Embryonic facial prominence (tissue), 1 donor: ENCODE data around the gene SZT2.

ENCODE experiments used
- DNase-seq: peaks from one replicate; pipeline ENCODE4 v3.0.0-alpha.2; 2016; ENCODE audit errors: extremely low spot score

SZT2 gene

DNA sequence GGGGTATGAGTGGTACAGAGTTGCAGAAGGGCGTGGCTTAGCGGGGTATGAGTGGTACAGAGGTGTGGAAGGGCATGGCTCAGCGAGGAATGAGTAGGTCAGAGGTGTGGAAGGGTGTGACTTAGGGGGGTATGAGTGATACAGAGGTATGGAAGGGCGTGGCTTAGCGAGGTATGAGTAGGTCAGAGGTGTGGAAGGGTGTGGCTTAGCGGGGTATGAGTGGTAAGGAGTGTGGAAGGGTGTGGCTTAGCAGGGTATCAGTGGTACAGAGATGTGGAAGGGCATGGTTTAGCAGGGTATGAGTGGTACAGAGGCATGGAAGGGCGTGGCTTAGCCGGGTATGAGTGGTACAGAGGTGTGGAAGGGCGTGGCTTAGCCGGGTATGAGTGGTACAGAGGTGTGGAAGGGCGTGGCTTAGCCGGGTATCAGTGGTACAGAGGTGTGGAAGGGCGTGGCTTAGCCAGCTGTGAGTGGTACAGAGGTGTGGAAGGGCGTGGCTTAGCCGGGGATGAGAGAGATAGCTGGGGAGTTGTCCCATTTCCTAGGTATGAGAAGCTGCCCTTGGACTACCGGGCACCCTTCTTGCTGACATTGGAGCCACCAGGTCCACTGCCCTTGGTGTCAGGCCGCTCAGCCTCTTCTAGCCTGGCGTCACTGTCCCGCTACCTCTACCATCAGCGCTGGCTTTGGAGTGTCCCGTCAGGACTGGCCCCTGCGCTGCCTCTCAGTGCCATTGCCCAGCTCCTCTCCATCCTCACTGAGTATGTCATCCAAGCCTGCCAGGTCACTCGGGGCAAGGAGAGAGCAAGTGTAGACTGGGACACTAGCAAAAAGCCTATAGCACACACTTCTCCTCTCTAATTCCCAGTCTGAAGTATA lies 34.2 kb downstream of the SZT2 start:
- DNase-seq: no peak

DNA sequence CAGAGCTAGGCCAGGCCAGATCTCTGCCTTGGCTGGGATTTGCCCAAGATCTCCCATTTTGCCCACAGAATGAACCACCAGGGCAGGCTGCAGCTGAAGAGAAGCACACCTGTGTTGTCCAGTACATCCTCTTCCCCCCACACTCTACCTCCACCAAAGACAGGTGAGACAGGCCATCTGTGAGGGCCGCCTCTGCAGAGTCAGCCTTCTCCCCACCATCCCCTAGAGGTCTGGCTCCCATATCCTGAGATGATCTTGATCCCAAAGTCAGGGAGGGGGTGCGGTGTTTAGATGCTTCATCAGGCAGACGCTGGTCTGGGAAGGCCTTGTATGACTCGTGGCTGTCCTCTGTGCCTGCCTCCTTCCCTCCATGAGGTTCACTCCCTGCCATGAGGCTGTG lies 35.3 kb downstream of the SZT2 start:
- no peak for DNase-seq

DNA sequence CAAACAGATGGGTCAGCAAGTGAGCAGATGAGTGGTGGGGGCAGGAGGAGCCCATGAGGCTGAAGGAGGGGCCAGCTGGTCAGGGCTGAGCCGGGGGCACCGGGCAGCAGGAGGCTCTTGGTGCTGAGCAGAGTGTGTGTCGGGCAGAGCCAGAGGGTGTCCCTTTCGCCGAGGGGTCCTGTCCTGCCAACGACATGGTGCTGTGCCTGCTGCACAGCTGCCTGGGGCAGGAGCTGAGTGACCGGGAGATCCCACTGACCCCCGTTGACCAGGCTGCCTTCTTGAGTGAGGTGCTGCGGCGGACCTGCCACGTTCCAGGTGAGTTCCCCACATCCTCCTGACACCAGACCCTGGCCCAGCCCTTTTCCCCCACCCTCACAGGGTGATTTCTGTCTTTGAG lies 36.5 kb downstream of the SZT2 start:
- DNase-seq: no peak

DNA sequence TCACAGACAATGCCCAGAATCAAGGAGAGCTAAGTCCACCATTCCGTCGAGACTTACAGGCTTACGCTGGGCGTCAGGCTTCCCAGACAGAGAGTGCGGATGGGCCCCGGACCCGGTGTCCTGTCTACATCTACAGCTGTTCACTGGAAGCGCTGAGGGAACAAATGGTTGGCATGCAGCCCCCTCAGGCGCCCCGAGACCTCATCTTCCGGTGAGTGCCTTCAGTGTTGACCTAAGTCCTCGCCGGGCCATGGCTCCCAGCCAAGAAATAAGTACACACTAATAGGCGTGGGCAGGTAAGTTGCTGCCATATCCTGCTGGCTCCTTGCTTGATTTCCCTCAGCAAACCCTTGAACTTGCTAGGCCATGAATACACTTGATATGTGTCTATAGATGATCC lies 37.8 kb downstream of the SZT2 start:
- no peak for DNase-seq

DNA sequence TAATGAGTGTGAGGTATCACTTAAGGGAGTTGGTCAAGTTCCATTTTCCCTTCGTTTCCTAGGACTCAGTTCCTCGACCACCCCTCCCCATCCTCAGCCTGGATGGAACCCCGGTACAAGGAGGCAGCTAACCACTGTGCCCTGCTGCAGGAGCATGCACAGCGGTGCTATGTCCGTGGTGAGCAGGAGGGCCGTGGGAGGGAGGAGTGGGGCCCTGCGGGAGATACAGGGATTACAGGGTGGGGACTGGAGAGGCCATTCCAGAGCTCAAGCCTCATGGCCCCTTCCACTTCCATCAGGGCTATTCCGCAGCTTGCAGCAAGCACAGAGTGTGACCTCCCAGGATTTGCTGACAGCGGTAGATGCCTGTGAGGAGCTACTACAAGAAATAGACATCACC lies 38.2 kb downstream of the SZT2 start:
- no peak for DNase-seq

DNA sequence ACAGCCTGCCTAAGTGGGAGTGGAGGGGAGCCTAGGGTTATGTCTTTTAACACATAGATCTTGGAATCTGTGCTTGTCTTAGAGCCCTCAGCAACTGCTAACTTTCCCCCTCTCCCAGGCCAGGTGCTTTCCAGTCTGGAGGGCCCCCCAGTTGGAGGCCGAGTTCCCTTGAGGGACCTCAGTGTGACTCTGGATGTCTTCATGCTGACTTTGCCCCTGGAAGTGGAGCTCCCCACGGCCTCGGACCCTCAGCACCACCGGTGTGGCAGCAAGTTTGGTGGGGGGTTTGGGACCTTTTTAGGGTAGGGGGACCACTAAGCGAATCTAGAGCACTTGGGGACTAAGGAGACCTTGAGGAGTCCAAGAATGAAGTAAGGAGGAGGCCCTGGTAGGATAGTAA lies 41.1 kb downstream of the SZT2 start:
- DNase-seq: no peak

DNA sequence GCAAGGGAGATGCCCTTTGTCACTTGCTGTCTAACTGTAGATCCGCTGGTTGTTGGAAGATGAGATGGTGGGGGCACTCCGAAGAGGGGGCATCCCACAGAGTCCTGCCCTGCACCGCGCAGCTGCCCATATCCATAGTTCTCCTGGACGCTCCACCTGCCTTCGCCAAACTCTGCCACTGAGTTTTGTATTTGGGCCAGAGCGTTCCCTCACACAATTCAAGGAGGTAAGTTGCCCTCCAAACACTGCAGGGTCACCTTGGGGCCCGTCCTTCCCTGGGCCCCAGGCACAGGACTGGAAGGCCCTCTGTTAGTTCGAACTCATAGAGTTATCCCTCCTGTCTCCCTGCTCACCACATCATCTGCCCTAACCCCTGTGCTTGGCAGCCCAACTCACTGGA lies 42.0 kb downstream of the SZT2 start:
- no peak for DNase-seq

DNA sequence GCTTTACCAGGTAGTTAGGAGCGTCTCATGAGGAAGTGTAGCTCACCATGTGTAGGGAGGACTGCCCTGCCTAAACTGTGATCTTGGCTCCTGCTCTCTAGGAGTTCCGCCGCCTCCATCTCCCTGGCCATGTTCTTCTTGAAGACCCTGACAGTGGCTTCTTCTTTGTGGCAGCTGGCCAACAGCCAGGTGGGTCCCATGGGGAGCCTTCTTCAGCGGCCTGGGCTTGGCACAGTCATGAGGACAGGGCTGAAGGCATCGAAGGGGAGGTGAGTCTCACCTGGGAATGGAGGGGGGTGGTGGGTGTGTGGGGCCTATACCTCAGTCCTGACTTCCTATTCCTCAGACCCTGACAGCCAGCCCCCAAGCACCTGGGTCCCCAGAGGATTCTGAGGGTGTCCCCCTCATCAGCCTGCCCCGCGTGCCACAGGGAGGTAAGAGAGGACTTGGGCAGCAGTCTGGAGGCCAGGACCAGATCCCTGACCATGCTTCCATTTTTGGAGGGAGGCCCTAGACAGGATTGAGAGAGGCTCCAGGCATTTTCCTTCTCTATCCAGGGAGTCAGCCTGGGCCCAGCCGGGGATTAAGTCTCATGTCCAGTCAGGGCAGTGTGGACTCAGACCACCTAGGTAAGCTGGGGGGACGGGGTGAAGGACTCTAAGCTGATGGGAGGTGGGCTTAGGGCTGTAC lies 42.6 kb downstream of the SZT2 start:
- no peak for DNase-seq

DNA sequence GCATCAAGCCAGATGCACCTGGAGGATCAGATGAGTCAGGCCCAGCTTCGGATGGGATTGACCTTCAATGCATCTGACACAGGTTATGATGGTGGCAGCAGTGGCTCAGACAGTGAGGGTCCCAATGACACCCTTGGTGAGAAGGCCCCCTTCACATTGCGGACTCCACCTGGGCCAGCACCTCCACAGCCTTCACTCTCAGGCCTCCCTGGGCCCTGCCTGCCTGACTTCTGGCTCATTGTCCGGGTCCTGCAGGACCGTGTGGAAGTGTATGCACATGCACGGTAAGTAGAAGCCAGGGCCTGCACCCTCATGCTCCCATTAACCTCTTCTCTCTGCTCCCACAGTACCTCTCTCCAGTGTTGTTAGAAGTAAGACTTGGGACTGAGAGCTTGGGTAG lies 43.2 kb downstream of the SZT2 start:
- no peak for DNase-seq

DNA sequence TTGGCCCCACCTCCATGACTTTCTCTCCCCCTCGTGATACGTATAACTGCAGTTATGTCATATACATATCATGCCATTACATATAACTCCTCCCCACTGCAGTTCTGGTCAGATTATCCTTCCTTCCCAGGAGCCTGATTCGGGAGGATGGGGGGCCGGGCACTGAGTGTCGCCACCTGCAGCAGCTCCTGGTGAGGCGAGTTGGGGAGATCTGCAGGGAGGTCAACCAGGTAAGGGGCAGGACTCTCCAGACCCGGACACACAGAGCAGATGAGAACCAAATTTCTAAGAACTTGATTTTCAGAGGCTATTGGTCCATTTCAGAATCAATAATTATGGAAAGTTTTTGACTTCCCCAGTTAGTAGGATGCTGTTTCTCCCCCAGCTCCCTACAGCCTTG lies 44.6 kb downstream of the SZT2 start:
- no peak for DNase-seq

DNA sequence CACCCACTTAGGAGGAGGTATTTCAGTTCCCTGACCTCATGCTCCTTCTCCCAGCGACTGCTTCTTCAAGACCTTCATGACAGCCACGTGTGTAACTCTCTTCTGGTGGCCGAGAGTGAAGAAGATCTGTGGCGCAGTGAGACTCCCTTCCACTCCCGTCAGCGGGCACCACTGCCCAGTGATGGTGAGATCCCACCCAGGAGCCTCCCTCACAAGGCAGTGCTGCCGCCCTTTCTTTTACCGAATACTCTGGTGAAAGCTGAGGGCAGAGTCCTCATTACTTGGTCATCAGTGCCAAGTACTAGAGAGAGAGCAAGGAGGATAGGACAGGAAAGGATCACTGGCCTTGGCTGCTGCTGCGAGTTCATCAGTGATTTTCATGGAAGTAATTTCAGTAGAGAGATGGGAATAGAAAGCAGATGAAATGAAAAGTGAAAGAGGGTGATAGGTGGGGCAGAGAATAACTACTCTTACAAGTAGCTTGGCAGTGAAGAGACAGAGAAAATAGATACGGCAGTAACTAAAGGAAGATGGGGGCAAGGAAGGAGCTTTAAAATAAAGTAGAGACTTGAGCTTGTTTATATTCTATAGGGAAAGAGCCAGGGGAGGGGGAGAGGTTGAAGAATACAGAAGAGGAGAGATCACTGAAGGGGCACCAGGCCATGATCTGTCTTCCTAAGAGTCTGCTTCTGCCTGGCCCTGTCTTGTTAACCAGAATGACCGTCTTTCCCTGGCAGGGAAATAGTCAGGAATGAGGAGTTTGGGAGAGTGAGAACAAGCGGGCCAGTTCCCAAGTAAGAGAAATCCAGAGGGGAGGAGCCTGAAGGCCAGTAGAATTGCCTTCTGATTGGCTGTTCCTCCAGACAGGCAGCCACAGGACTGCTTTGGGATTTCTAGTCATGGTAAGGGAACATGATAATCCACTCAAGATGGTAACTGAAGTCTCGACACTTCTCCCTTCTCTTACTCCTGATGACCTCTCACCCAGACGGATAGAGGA lies 45.7 kb downstream of the SZT2 start:
- DNase-seq: no peak

DNA sequence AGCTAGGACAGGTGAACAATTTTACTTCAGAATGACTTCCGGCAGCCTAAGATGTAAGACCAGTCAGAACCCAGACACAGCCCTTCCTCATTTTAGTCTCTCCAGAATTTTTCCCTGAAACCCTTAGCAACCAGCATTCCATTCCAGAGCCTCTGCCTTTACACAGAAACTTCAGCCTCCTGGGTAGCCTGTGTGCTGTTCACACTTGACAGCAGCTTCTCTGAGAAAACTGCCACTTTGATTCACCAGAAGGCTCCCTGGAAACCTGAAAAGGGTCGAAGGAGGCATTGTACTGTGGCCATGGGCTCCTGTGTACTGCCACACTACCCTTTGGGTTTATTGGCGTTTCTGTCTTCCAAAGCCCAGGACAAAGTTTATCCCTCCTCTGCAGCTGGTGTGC lies 46.7 kb downstream of the SZT2 start:
- no peak for DNase-seq

DNA sequence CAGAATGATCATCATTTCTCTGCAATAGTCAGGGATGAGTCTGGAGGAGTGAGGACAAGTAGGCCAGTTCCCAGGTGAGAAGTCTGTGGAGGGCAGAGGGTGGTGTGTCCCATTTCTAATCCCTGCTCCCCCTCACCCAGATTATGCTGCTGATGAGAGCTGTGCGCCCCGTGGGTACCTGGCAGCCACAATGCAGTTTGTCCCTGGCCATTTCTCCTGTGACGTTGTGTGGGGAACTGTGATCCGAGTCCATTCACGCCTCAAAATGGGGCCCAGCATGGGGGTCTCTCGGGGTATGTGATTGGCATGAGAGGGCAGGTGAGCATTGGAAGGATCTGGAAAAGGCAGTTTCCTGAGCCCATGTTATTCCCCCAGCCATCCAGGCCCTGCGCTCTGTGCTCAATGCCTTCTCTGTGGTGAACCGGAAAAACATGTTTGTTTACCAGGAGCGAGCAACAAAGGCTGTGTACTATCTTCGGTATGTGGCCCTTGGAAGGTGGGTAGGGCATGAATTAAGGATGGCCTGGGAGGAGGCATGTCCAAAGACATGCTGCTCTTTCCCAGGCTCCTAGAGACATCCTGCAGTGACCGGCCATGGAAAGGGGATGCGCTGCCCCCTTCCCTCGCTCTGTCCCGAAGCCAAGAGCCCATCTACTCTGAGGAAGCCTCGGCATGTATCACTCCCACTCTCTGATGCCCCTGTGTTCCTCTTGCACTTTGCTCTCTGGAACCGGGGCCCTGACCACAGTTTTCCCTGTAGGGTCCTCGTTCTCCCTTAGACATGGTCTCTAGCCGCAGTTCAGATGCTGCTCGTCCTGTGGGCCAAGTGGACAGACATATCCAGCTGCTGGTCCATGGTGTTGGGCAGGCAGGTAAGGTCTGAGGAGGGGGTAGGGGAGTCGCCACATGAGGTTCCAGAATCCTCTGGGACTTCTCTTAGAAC lies 47.6 kb downstream of the SZT2 start:
- no peak for DNase-seq

DNA sequence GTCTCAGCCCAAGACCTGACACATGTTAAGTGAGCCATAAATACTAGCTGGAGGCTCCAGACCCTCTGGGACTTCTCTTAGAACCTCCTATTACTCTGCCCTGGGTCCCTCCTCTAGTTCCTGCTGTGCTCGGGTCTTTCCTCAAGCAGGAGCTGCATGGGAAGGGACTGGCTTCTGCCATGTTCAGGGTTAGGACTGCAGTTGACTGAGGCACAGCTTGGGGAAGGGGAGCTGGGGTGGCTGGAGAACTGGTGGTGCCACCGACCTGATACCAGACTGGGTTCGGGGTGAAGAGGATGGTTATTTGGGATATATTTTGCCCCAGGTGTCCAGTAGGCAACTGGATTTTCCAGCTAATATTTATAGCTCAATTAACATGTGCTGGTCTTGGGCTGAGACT lies 48.3 kb downstream of the SZT2 start:
- DNase-seq: no peak

DNA sequence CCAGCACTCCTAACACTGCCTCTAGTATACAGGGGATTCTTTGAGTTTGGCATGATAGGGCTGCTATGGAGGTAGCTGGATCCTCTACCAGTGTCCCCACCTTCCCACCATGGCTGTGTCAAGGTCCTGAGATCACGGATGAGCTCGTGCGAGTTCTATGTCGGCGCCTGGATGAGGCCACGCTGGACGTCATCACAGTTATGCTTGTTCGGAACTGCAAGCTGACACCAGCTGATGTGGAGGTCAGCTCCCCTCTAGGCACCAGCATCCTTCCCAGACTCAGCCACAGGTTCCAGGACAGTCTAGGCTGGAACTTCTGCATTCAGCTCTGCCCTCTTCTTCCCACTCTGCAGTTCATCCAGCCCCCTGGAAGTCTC lies 48.9 kb downstream of the SZT2 start:
- DNase-seq: no peak

DNA sequence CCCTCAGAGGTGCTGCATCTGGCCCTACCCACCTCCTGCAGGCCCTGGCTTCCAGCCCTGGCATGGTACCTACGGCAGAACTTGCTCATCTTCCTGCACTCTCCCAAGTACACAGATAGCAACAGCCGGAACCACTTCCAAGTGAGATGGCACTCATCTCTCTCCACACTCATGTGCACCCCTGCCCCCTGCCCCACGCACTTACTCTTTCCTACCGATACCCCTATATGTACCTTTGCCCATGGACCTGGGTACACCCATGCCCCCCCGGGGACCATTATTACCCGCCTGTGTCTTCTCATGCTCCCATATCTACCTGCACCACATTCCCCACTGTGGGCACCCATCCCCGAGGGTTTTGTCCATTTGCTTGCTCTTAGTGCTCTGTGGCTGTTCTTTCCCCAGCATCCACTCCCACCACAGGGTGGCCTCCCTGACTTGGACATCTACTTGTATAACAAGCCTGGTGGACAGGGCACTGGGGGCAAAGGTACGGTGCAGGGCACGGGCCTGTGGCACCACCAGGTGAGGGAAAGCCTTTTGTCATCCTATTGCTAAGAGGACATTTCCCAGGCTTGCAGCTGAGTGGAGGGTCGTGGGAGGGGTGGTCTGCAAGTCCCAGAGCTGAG lies 49.4 kb downstream of the SZT2 start:
- no peak for DNase-seq

DNA sequence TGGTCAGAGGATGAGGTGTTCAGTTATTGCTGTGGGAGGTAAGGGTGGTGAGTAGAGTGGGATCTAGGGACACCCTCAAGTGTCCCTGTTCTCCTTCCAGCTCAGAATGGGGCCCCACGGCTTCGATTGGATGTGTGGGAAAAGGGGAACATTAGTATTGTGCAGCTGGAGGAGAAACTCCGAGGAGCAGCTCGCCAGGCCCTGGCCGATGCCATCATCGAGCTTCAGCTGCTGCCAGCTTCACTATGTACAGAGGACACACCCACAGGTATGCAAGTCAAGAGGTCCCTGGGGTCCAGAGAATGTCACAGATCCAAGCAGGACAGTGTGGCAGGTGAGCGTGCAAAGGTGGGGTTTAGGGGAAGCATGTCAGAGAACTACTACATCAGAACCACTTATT lies 50.1 kb downstream of the SZT2 start:
- no peak for DNase-seq

DNA sequence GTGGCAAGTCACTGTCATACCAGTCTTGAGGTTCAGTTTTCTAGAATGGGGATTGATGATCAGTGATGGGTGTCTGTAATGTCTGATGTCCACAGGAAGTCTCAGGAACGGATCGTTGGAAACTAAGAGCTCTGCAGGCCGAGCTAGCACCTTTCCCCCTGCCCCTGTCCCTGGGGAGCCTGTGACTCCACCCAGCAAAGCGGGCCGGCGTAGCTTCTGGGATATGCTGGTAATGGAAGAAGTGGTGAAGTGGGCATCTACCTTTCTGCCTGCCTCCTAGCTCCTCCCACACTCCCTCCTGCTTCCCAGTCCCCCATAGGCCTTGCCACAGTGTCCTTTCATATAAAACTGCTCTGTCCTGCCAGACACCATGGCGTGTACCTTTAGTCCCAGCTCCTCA lies 50.7 kb downstream of the SZT2 start:
- DNase-seq: no peak

DNA sequence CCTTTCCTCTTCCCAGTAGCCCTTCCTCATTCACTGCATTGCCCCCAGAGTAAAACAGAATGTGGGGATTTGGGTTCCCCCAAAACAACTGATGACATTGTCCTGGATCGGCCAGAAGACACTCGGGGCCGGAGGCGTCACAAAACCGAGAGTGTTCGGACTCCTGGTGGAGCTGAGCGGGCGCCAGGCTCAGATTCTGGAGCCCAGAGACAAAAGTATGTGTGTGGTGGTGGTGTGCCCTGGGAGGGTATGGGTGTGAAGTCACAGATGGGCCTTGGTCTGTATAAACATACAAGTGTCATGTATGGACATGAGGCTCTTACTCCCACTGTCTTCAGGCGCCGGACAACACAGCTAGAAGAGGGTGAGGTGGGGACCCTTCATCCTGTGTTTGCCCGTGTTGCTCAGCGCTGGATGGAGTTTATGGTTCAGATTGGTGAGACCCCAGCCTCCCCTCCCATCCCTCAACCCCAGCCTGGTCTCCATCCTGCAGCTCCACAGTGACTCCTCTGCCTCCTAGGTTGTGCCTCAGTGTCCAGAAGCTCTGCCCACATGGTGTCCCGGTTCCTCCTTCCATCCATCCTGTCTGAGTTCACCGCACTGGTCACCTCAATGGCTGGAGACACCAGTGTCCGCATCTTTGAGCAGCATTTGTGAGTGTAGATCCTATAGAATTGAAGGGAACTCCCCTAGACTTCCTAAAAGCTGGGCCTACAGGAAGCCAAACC lies 51.6 kb downstream of the SZT2 start:
- DNase-seq: no peak
